Activated effector memory CD4-positive, alpha-beta T cell treated with anti-CD3 and anti-CD28 coated beads, Interleukin-2, amount 50 U/mL, for 16 hours (primary cell): ENCODE results near the gene FCGR3A.
A peak's percentile ranks its signal among the peaks of the same experiment; 100 is the strongest.
"Not testable (repeated sequence)": the region's sequence is repeated elsewhere in the genome, so short reads cannot be mapped to it uniquely, and the experiment has no call there.

Experiments
- DNase-seq: peaks from one replicate; pipeline ENCODE4 v3.0.0-alpha.2; 2020

FCGR3A gene

DNA sequence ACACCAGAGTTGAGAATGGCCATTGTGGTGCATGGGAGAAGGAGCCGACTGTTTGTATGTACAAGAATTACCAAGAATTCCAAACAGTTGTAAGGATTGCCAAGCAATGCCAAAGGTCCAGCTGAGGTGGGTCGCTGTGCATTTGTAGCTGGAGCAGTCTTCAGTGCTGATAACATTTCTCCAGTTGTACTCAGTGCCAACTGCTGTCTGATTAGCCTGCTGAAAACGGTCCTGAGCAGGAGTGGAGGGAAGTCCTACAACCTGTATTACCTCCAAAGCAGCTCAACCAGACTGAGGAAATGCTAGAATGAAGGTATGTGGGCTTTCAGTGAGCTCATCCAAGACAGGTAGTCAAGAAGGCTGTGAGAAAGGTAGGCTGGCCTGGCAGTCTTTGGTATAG is 6.5 kb upstream of the FCGR3A start:
- not testable (repeated sequence) for DNase-seq

- DNase-seq, result not testable (repeated sequence)
These were observed 5.3 kb upstream of the FCGR3A start for GRCh38 chr1:161554815-161555417.

GRCh38 chr1:161554340-161554739 is 4.7 kb upstream of the FCGR3A start:
- not testable (repeated sequence) for DNase-seq

- DNase-seq, result not testable (repeated sequence)
These were observed 4.0 kb upstream of the FCGR3A start for GRCh38 chr1:161553631-161554030.

- not testable (repeated sequence) for DNase-seq
These were observed 1.3 kb upstream of the FCGR3A start for GRCh38 chr1:161550942-161551341.

DNA sequence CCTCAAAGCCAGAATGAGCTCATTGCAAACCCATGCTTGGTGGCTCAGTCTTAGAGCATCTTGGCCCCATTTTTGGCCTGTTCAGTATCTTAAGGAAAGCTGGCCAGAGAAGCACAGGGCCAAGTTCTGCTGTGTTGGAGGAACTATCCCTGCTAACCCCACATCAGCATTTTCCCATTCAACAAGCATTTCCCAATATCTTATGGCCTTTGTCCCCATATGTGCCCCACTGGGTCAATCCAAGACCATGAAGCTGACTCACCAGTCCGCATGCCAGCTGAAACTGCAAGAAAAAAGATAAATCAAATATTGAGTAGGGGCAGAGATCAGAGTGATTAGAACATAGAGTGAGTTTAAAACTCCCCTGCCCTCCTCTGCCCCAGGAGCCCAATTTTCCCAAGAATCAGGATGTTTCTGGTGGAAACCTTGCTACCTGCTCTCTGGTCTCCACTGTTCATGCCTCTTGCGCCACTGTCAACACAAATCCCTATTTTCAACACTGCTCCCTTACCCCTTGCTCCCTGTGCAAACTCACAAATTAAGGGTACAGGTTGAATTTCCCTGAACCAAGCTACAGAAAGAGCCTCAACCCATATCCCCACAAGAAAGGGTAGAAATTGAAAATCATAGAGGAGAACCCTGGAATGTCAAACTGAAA is 740 bp downstream of the FCGR3A start:
- not testable (repeated sequence) for DNase-seq

GRCh38 chr1:161547995-161548741 is 1.4 kb downstream of the FCGR3A start:
- not testable (repeated sequence) for DNase-seq

GRCh38 chr1:161545005-161545731 is 4.5 kb downstream of the FCGR3A start:
- peak; percentile 65 for DNase-seq

GRCh38 chr1:161543125-161543524 is 6.5 kb downstream of the FCGR3A start:
- not testable (repeated sequence) for DNase-seq

GRCh38 chr1:161542091-161542559 is 7.5 kb downstream of the FCGR3A start:
- peak; percentile 80 for DNase-seq

DNA sequence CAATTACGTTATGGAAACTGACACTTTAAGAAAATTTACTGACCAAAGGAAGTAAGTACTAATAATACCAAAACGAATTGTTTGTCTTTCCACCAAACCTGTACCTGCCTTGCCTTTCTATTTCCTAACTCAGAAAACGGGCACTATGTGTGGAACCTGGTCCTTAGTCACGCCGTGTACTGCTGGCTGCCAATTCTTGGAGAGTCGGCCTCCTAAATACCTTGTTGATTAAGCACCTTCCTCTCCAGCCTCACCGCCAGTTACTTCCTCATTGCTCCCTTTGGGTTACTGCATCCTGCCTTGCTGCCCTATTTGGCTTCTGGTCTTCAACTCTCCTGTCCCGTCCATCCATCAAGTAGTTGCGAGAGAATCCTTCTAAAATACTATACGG is 9.1 kb downstream of the FCGR3A start:
- DNase-seq, result peak; percentile 73

- DNase-seq, result peak; percentile 96
These were observed 9.7 kb downstream of the FCGR3A start for GRCh38 chr1:161539731-161540569.

- not testable (repeated sequence) for DNase-seq
These were observed 10.6 kb downstream of the FCGR3A start for GRCh38 chr1:161538925-161539479.

GRCh38 chr1:161537068-161537669 is 12.4 kb downstream of the FCGR3A start:
- not testable (repeated sequence) for DNase-seq

GRCh38 chr1:161532644-161533567 is 16.7 kb downstream of the FCGR3A start:
- DNase-seq, result not testable (repeated sequence)

GRCh38 chr1:161531986-161532643 is 17.5 kb downstream of the FCGR3A start:
- no peak for DNase-seq

DNA sequence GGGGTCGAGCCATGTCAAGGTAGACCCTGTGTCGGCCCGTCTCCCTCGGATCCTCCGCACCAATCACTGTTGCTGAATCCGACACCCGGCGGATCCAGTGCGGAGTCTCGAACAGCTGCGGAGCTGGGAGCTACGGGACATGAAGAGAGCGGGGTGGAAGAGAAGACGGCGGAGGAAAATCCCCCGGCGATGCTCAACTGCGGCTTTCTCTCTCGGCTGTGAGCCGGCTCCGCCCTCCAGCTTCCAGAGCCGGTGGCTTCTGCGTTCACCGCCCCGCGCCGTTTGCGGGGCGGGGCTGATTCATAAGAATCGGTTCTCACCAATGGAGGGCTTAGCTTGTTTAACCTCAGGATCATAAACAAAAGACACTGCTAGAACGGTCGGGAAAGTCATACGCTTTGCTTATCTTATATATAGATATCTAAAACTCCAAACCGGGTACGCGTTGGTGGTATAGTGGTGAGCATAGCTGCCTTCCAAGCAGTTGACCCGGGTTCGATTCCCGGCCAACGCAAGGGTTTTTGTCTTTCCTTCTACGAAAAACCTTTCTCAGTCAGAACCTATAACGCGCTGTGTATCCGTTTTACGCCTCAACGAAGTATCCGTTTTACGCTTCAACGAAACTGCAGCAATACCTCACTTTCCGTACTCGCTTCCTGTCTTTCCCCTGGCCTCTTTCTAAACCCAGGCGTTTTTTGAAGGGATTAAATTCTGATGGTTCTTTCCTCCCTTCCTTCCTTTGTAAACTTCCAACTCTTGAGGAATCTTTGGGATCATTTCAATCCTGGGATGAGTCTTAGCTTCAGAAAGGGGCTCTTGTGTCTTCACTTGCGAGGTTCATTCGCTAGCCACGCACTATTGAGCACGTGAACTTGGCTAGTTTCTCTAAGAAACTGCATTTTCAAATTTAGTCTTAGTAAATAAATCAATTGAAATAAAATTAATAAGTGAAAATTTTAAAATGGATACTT is 18.7 kb downstream of the FCGR3A start:
- peak; percentile 96 for DNase-seq

DNA sequence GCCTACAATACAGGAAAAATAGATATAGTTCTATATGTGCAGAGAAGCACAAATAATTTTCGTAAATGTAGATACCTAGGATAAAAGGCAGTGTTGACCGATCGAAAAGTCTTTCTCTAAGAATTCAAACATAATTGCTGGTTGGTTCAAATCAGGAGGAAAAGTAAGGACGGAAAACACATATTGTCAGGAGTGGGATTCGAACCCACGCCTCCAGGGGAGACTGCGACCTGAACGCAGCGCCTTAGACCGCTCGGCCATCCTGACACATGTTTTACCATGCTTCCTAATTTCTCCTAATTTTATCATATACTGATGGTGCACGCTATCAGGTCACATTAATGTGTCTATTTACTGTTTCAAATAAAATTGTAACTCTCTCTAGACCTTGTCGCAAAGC is 19.5 kb downstream of the FCGR3A start:
- DNase-seq, result peak; percentile 88
